PC-9 (cell line): ENCODE results near the gene SRGAP1.

Experiments
- EZH2 ChIP-seq: fragments of 200-600 bp; sonication (generic); IDR thresholded peaks from 2 replicates; pipeline ENCODE4 v1.8.0; 2017; ENCODE audit warnings: antibody characterized with exemption, low read depth
- TF ChIP-seq, protein P1 (sequence below): fragments of 200-600 bp; sonication (generic); conservative IDR thresholded peaks from 2 replicates; pipeline ENCODE4 v1.6.1; 2017; ENCODE audit warnings: mixed run types, antibody characterized with exemption, mild to moderate bottlenecking, moderate library complexity

DNA sequence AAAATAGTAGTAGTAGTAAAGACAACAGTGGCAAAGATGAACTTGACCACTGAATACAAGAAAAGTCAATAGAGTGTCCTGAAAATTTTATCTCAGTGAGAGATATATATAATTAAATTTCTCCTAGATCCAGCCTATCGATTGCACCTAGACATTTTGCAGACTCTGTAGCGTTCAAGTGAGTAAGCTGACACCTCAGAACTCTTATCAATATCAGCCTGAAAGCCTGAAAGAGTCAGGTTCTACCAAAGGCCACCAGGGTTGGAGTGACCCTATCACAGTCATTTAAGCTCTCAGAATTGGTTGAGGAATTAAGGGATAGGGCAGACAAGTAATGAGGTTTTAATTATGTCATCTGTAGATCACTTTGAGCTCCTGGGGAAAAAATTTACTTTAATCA is 174.6 kb downstream of the SRGAP1 start:
- TF ChIP-seq, protein P1, sequence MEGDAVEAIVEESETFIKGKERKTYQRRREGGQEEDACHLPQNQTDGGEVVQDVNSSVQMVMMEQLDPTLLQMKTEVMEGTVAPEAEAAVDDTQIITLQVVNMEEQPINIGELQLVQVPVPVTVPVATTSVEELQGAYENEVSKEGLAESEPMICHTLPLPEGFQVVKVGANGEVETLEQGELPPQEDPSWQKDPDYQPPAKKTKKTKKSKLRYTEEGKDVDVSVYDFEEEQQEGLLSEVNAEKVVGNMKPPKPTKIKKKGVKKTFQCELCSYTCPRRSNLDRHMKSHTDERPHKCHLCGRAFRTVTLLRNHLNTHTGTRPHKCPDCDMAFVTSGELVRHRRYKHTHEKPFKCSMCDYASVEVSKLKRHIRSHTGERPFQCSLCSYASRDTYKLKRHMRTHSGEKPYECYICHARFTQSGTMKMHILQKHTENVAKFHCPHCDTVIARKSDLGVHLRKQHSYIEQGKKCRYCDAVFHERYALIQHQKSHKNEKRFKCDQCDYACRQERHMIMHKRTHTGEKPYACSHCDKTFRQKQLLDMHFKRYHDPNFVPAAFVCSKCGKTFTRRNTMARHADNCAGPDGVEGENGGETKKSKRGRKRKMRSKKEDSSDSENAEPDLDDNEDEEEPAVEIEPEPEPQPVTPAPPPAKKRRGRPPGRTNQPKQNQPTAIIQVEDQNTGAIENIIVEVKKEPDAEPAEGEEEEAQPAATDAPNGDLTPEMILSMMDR: no peak
- no peak for TF ChIP-seq EZH2
